ENCODE results near the gene EIF5A2. TPM values are rescaled to one million over a fixed set of nuclear protein-coding genes. Genes with fewer than 3 reads are reported as not detected.

Gene EIF5A2
- total RNA-seq, 1 experiment from 2014 or later: 6.0 TPM

DNA sequence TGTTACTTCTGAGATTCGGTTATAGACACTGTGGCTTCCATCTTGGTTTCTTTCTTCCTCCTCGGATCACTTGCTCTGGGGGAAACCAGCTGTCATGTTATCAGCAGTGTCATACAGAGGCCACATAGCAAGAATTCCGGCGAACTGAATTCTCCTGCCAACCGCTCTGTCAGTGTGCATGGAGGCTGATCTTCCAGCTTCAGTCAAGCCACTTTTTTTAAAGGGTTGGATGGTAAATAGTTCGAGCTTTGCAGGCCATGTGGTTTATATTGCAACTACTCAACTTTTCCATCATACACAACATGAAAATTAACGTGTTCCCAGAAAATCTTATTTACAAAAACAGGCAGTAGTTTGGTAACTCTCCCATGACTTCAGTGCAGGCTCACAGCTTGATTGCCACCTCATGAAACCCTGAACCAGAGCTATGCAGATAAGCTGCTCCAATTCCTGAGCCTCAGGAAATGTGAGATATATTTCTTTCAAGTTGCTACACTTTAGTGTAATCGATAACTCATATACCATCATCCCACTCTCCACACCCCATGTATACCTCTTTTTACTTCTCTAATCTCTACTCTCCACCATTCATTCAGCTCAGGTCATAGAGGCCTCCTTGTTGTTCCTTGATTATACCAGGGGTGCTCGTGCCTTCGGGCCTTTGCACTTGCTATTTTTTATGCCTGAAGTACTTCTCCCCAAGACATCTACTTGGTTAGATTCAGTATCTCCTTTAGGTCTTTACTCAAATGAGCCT is 45.6 kb downstream of the EIF5A2 start:
- DNase-seq (ENCODE audit: unreplicated experiment): no peak
- TF ChIP-seq, protein P1, sequence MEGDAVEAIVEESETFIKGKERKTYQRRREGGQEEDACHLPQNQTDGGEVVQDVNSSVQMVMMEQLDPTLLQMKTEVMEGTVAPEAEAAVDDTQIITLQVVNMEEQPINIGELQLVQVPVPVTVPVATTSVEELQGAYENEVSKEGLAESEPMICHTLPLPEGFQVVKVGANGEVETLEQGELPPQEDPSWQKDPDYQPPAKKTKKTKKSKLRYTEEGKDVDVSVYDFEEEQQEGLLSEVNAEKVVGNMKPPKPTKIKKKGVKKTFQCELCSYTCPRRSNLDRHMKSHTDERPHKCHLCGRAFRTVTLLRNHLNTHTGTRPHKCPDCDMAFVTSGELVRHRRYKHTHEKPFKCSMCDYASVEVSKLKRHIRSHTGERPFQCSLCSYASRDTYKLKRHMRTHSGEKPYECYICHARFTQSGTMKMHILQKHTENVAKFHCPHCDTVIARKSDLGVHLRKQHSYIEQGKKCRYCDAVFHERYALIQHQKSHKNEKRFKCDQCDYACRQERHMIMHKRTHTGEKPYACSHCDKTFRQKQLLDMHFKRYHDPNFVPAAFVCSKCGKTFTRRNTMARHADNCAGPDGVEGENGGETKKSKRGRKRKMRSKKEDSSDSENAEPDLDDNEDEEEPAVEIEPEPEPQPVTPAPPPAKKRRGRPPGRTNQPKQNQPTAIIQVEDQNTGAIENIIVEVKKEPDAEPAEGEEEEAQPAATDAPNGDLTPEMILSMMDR (IDR thresholded peaks at IDR 0.05; ENCODE audit: unreplicated experiment): no peak
- intact Hi-C loops (cut with micrococcal nuclease): no loop called here
- ChIA-PET CTCF (interaction anchor here (0.6 to 5.5 kb wide), 6 partner anchors 11 to 999 kb away, joined by 3 to 31 read pairs (median 3); partner anchors contain the start of gene SKIL), POLR2A (no interaction called here)
- Mint-ChIP-seq H3K36me3 (ENCODE audit: insufficient read depth, unreplicated experiment) (peaks cover 28% of the 10 kb centered on the region), H3K4me3 (ENCODE audit: unreplicated experiment) (no peak overlapping the region), H3K4me1 (ENCODE audit: insufficient read depth, unreplicated experiment) (peaks cover 15% of the 10 kb centered on the region), H3K27ac (ENCODE audit: low read depth, unreplicated experiment) (no peak overlapping the region), H3K9me3 (ENCODE audit: unreplicated experiment) (no peaks in the 10 kb centered on the region), H3K27me3 (ENCODE audit: insufficient read depth, unreplicated experiment) (no peaks in the 10 kb centered on the region)
- no TSS peak for BruUV-seq (replicated peaks)

DNA sequence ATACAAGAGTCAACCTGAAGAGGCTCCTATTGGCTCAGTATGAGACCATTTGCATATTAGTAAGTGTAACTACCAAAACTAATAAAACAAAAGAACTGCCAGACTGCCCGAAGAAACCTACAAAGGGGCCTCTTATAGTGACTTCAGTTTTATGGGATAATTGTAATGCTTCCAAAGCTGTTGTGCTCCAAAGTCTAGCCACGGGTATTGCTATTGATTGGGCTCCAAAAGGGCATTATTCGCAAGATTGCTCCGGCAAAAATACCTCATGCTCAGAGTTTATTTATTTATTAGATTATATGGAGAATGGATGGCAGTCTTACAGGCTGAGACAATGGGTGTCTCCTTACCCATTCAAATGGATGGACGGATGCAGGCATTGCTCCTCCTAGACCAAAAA is 49.8 kb downstream of the EIF5A2 start:
- TF ChIP-seq, protein P1 (IDR thresholded peaks at IDR 0.05; ENCODE audit: unreplicated experiment): no peak
- no peak for DNase-seq (ENCODE audit: unreplicated experiment)
- Mint-ChIP-seq H3K27me3 (ENCODE audit: insufficient read depth, unreplicated experiment) (no peaks in the 10 kb centered on the region), H3K4me1 (ENCODE audit: insufficient read depth, unreplicated experiment) (no peaks in the 10 kb centered on the region), H3K27ac (ENCODE audit: low read depth, unreplicated experiment) (no peak overlapping the region), H3K36me3 (ENCODE audit: insufficient read depth, unreplicated experiment) (no peaks in the 10 kb centered on the region), H3K4me3 (ENCODE audit: unreplicated experiment) (no peak overlapping the region), H3K9me3 (ENCODE audit: unreplicated experiment) (no peaks in the 10 kb centered on the region)
- ChIA-PET CTCF (interaction anchor here (1.3 to 4.4 kb wide), 2 partner anchors 10 to 444 kb away, joined by 3 to 19 read pairs; no protein-coding TSS in a partner anchor), POLR2A (interaction anchor here (1.2 kb wide), 1 partner anchor 9 kb away, joined by 3 read pairs; no protein-coding TSS in a partner anchor)
- intact Hi-C loops (cut with micrococcal nuclease): no loop called here
- no TSS peak for BruUV-seq (replicated peaks)

DNA sequence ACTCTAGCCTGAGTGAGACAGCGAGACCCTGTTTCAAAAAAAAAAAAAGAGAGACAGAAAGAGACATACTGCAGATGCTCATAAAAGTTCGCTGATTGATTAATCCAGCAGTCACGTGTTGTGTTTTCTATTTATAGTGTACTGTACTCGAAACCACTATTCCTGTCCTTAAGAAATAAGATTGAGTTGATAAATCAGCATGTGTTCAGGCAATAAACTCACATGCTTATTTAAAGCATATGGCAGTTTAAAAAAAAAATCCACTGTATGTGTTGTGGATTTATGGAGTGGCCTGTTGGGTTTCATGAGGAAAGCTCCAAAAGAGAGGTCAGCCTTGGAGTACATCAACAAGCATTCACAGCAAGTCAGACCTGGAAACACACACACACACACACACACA is 56.1 kb downstream of the EIF5A2 start:
- H3K27me3 Mint-ChIP-seq (ENCODE audit: insufficient read depth, unreplicated experiment): peaks cover 11% of the 10 kb centered on the region
- H3K36me3 Mint-ChIP-seq (ENCODE audit: insufficient read depth, unreplicated experiment): no peaks in the 10 kb centered on the region
- H3K9me3 Mint-ChIP-seq (ENCODE audit: unreplicated experiment): no peaks in the 10 kb centered on the region
- POLR2A ChIA-PET: interaction anchor here (1.0 kb wide), 1 partner anchor 18 kb away, joined by 4 read pairs; the partner anchor contains the start of gene RPL22L1
- DNase-seq (ENCODE audit: unreplicated experiment): no peak
- no TSS peak for BruUV-seq (replicated peaks)
- TF ChIP-seq, protein P1 (IDR thresholded peaks at IDR 0.05; ENCODE audit: unreplicated experiment): no peak
- no peaks in the 10 kb centered on the region for H3K4me1 Mint-ChIP-seq (ENCODE audit: insufficient read depth, unreplicated experiment)
- CTCF ChIA-PET: interaction anchor here (0.6 to 1.0 kb wide), 2 partner anchors 10 to 439 kb away, joined by 3 read pairs; no protein-coding TSS in a partner anchor
- H3K27ac Mint-ChIP-seq (ENCODE audit: low read depth, unreplicated experiment): no peak overlapping the region
- intact Hi-C loops (cut with micrococcal nuclease): no loop called here
- no peak overlapping the region for H3K4me3 Mint-ChIP-seq (ENCODE audit: unreplicated experiment)

DNA sequence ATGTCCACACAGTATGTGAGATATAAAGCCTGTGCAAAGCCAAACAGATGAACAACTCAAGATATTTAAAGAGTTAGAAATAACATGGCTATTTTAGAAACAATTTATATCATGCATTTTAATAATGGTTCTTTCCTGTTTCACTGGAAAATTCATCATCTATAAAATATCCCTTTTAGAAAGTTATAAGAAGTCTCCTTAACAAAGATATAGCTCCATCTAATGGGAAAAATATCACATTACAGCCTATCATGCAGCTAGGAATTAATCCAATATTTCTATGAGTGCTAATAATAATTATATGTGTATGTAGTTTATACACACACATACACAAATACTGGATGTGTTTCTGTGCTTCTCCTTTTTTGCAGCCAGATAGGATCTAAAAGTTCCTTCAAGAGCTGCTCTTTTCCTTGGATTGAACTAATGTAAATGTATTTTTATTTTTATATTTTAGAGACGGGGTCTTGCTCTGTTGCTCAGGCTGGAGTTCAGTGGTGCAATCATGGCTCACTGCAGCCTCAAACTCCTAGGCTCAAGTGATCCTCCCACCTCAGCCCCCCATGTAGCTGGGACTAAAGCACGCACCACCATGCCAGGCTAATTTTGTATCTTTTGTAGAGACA is 60.0 kb downstream of the EIF5A2 start:
- Mint-ChIP-seq H3K4me1 (ENCODE audit: insufficient read depth, unreplicated experiment) (no peaks in the 10 kb centered on the region), H3K4me3 (ENCODE audit: unreplicated experiment) (no peak overlapping the region), H3K9me3 (ENCODE audit: unreplicated experiment) (no peaks in the 10 kb centered on the region), H3K27ac (ENCODE audit: low read depth, unreplicated experiment) (no peak overlapping the region), H3K36me3 (ENCODE audit: insufficient read depth, unreplicated experiment) (no peaks in the 10 kb centered on the region), H3K27me3 (ENCODE audit: insufficient read depth, unreplicated experiment) (peaks cover 16% of the 10 kb centered on the region)
- TF ChIP-seq, protein P1 (IDR thresholded peaks at IDR 0.05; ENCODE audit: unreplicated experiment): peak; percentile 56
- ChIA-PET CTCF (interaction anchor here (0.6 to 3.6 kb wide), 33 partner anchors 8 to 937 kb away, joined by 3 to 74 read pairs (median 4); partner anchors contain the start of genes CLDN11, RPL22L1 and SAMD7), POLR2A (interaction anchor here (0.6 to 1.3 kb wide), 6 partner anchors 21 to 1561 kb away, joined by 3 to 6 read pairs (median 4); partner anchors contain the start of gene RPL22L1)
- BruUV-seq (replicated peaks): no TSS peak
- intact Hi-C loops (cut with micrococcal nuclease): loop anchor here (1.0 to 10.0 kb wide), 5 partner anchors 36 to 659 kb away; no protein-coding TSS in a partner anchor
- DNase-seq (ENCODE audit: unreplicated experiment): peak; percentile 20

Measured in MCF 10A (cell line).